ENCODE results near the gene ADAMTS10. TPM values are rescaled to one million over a fixed set of nuclear protein-coding genes. Genes with fewer than 3 reads are reported as not detected.

ADAMTS10 gene
- total RNA-seq, 2 donors from 2014 or later, result 164 to 214 TPM

DNA sequence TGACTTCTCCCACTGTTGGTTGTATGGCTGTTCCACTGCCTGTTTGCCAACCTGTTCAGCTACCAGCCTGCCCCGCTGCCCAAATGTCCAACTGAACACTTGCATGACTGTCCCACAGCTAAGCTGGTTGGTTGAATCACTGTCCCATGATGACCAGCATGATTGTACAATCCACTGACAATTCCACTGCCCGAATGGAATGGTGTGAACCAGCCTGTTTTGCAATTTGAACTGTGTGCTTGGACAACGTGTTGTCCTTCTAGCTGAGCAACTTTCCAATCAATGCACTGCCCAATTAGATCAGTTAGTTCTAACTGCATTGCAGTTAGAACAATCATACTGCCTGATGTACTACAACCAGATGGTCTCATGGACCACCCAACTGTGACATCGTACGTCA lies 8.7 kb downstream of the ADAMTS10 start:
- Histone ChIP-seq H3K9me3 (no peaks in the 10 kb centered on the region), H3K27ac (no peak overlapping the region), H3K4me1 (ENCODE audit: control insufficient read depth in 1 of 2, low read depth in 2 of 2) (peaks cover 0 to 13% of the 10 kb centered on the region in 2 donors), H3K4me3 (no peak overlapping the region), H3K27me3 (replicated peaks; ENCODE audit: insufficient read depth) (no peaks in the 10 kb centered on the region), H3K36me3 (peaks cover 39% of the 10 kb centered on the region)
- no peak for DNase-seq (ENCODE audit: low spot score)
- TF ChIP-seq, protein P1, sequence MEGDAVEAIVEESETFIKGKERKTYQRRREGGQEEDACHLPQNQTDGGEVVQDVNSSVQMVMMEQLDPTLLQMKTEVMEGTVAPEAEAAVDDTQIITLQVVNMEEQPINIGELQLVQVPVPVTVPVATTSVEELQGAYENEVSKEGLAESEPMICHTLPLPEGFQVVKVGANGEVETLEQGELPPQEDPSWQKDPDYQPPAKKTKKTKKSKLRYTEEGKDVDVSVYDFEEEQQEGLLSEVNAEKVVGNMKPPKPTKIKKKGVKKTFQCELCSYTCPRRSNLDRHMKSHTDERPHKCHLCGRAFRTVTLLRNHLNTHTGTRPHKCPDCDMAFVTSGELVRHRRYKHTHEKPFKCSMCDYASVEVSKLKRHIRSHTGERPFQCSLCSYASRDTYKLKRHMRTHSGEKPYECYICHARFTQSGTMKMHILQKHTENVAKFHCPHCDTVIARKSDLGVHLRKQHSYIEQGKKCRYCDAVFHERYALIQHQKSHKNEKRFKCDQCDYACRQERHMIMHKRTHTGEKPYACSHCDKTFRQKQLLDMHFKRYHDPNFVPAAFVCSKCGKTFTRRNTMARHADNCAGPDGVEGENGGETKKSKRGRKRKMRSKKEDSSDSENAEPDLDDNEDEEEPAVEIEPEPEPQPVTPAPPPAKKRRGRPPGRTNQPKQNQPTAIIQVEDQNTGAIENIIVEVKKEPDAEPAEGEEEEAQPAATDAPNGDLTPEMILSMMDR (IDR thresholded peaks at IDR 0.05), result no peak
- ATAC-seq (ENCODE audit: insufficient number of reproducible peaks, low FRiP score, low read depth), result no peak

DNA sequence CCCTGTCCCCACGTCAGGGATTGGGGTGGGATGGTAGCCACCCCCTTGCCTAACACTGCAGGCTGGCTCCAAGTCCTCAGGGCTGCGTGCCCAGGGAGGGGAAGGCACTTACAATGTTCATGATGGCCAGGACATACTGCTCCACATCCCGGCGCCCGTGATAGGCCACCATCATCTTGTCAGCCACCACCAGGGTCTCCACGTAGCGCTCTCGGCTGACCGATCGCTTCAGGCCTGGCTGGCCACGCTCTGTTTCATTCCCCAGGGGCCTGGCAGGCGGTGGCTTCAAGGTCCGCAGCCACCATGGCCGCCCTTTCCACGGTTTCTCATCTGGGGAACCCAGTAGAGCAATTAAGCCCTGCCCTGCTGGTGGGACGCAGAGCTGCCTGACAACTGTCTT lies 9.7 kb downstream of the ADAMTS10 start:
- DNase-seq (ENCODE audit: low spot score) (no peak), ATAC-seq (ENCODE audit: insufficient number of reproducible peaks, low FRiP score, low read depth) (no peak)
- peaks cover 45% of the 10 kb centered on the region for H3K36me3 ChIP-seq

DNA sequence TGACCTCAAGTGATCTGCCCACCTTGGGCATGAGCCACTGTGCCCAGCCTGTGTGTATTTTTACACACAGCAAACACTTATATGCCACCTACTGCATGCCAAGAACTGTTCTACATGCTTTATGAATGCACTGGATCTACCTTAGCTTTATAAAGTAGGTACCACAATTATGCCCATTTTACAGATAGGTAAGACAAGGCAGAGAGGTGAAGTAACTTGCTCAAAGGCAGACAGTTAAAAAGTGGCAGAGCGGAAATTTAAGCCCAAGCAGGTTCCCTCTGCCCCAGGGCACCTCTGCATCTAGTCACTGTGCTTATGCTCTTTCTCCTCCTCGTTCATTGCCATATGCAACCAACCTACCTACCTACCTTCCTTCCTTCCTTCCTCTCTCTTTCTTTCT lies 10.5 kb downstream of the ADAMTS10 start:
- H3K4me1 ChIP-seq (ENCODE audit: control insufficient read depth in 1 of 2, low read depth in 2 of 2), result peaks cover 0 to 15% of the 10 kb centered on the region in 2 donors
- no peak overlapping the region for H3K27ac ChIP-seq
- ATAC-seq (ENCODE audit: insufficient number of reproducible peaks, low FRiP score, low read depth), result no peak
- TF ChIP-seq, protein P1 (IDR thresholded peaks at IDR 0.05), result no peak
- no peaks in the 10 kb centered on the region for H3K9me3 ChIP-seq
- DNase-seq (ENCODE audit: low spot score), result no peak
- no peaks in the 10 kb centered on the region for H3K27me3 ChIP-seq (replicated peaks; ENCODE audit: insufficient read depth)
- H3K36me3 ChIP-seq, result peaks cover 38% of the 10 kb centered on the region
- H3K4me3 ChIP-seq, result no peak overlapping the region

More for the DNA sequence above, 9.7 kb downstream of the ADAMTS10 start:
- Histone ChIP-seq H3K27me3 (replicated peaks; ENCODE audit: insufficient read depth) (no peaks in the 10 kb centered on the region), H3K27ac (no peak overlapping the region), H3K9me3 (no peaks in the 10 kb centered on the region), H3K4me3 (no peak overlapping the region), H3K4me1 (ENCODE audit: control insufficient read depth in 1 of 2, low read depth in 2 of 2) (peaks cover 0 to 8% of the 10 kb centered on the region in 2 donors)
- TF ChIP-seq, protein P1 (IDR thresholded peaks at IDR 0.05), result no peak

DNA sequence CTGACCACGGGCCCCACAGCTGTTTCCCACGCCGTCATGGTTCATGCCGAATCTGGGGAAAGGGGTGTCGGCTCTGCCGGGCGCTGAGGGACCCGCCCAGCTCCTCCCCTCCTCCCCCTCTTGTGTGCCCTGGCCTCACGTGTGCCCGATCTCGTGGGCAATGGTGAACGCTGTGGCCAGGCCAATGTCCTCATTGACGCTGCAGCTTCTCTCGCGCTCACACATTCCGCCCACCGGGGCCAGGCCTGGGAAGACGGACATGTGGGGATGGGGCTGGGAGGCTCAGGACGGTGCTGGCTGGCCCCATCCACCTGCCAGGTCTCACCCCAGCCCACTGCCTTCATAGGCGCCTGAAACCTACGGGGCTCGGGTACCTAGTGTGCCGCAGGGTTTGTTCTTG lies 14.3 kb downstream of the ADAMTS10 start:
- Histone ChIP-seq H3K9me3 (no peaks in the 10 kb centered on the region), H3K36me3 (peaks cover 20% of the 10 kb centered on the region), H3K4me1 (ENCODE audit: control insufficient read depth in 1 of 2, low read depth in 2 of 2) (peaks cover 11 to 39% of the 10 kb centered on the region in 2 donors), H3K27ac (no peak overlapping the region), H3K27me3 (replicated peaks; ENCODE audit: insufficient read depth) (no peaks in the 10 kb centered on the region), H3K4me3 (no peak overlapping the region)
- DNase-seq (ENCODE audit: low spot score) (no peak), ATAC-seq (ENCODE audit: insufficient number of reproducible peaks, low FRiP score, low read depth) (no peak)
- TF ChIP-seq, protein P1 (IDR thresholded peaks at IDR 0.05), result no peak

DNA sequence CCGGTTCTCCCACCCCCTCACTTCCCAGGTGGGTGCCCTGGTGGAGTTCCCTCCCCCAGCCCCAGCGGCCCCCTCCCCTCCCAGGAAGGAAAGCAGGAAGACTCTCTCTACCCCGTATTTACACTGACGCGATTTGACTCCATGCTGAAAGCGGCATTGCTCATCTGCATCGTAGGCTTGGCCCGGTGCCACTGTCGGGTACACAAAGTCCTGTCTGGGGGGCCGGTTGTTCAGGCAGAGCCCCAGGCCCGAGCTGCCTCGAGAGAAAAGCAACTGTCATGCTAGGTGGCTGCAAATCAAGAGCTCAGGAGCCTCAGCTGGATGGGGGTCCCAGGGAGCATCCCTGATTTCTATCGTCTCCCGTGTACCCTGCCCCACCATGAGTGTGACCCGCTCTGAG lies 14.9 kb downstream of the ADAMTS10 start:
- Histone ChIP-seq H3K4me1 (ENCODE audit: control insufficient read depth in 1 of 2, low read depth in 2 of 2) (peaks cover 11 to 39% of the 10 kb centered on the region in 2 donors), H3K9me3 (no peaks in the 10 kb centered on the region), H3K27me3 (replicated peaks; ENCODE audit: insufficient read depth) (no peaks in the 10 kb centered on the region), H3K4me3 (no peak overlapping the region), H3K36me3 (peaks cover 20% of the 10 kb centered on the region), H3K27ac (no peak overlapping the region)
- ATAC-seq (ENCODE audit: insufficient number of reproducible peaks, low FRiP score, low read depth), result no peak
- DNase-seq (ENCODE audit: low spot score), result no peak
- TF ChIP-seq, protein P1 (IDR thresholded peaks at IDR 0.05), result no peak

Data from thoracic aorta (tissue), 2 donors.